Kidney glomerular epithelial cell (primary cell): ENCODE results near the gene MPZ.
"Not testable (repeated sequence)": the region's sequence is repeated elsewhere in the genome, so short reads cannot be mapped to it uniquely, and the experiment has no call there.

Source experiments
- DNase-seq: peaks from one replicate; lab custom pipeline; 2025; lab: John Stamatoyannopoulos, UW

MPZ gene

GRCh38 chr1:161309868-161310267, at the start of gene MPZ:
Gene MPZ (minus strand): TSS chr1:161309968. CDS start chr1:161309905, 63 bp downstream.
- DNase-seq, result no peak

- DNase-seq, result no peak
Measured at GRCh38 chr1:161359291-161359690, 49.5 kb upstream of the MPZ start.

GRCh38 chr1:161357073-161357472, 47.3 kb upstream of the MPZ start:
- no peak for DNase-seq

GRCh38 chr1:161351482-161351881, 41.7 kb upstream of the MPZ start:
- DNase-seq, result no peak

GRCh38 chr1:161350671-161351070, 40.9 kb upstream of the MPZ start:
- DNase-seq, result no peak

- no peak for DNase-seq
Measured at GRCh38 chr1:161342821-161343220, 33.1 kb upstream of the MPZ start.

GRCh38 chr1:161342177-161342576, 32.4 kb upstream of the MPZ start:
- DNase-seq, result no peak

GRCh38 chr1:161335796-161336195, 26.0 kb upstream of the MPZ start:
- peak; percentile 17 for DNase-seq

GRCh38 chr1:161333166-161333565, 23.4 kb upstream of the MPZ start:
- no peak for DNase-seq

GRCh38 chr1:161330346-161330745, 20.6 kb upstream of the MPZ start:
- DNase-seq, result no peak

GRCh38 chr1:161324020-161324419, 14.3 kb upstream of the MPZ start:
- DNase-seq, result no peak

GRCh38 chr1:161315841-161316674, 6.3 kb upstream of the MPZ start:
- DNase-seq, result not testable (repeated sequence)

GRCh38 chr1:161314201-161314981, 4.6 kb upstream of the MPZ start, which contains the start of gene SDHC:
Gene SDHC (plus strand): TSS chr1:161314381. CDS start chr1:161314406, 25 bp downstream.
- DNase-seq, result peak; percentile 67

- no peak for DNase-seq
Measured at GRCh38 chr1:161313554-161314200, 3.9 kb upstream of the MPZ start.

GRCh38 chr1:161311595-161312181, 1.9 kb upstream of the MPZ start:
- peak; percentile 60 for DNase-seq

GRCh38 chr1:161307892-161308638, 1.7 kb downstream of the MPZ start:
- DNase-seq, result no peak

GRCh38 chr1:161307230-161307768, 2.5 kb downstream of the MPZ start:
- no peak for DNase-seq

GRCh38 chr1:161305867-161306519, 3.8 kb downstream of the MPZ start:
- DNase-seq, result peak; percentile 29

GRCh38 chr1:161304927-161305866, 4.6 kb downstream of the MPZ start:
- no peak for DNase-seq
